Neural cell (in vitro differentiated cells): ENCODE measurements around the gene CCDC9.

Source experiments
- POLR2AphosphoS5 ChIP-seq: IDR thresholded peaks from 2 replicates; pipeline ENCODE4 v1.6.1; 2012
- TF ChIP-seq, protein P1 (sequence below): fragments of 450-650 bp; IDR thresholded peaks from 2 replicates; pipeline ENCODE4 v1.5.1; 2014; ENCODE audit warnings: antibody characterized with exemption, mild to moderate bottlenecking, moderate library complexity; ENCODE audit not compliant: poor library complexity, severe bottlenecking

DNA sequence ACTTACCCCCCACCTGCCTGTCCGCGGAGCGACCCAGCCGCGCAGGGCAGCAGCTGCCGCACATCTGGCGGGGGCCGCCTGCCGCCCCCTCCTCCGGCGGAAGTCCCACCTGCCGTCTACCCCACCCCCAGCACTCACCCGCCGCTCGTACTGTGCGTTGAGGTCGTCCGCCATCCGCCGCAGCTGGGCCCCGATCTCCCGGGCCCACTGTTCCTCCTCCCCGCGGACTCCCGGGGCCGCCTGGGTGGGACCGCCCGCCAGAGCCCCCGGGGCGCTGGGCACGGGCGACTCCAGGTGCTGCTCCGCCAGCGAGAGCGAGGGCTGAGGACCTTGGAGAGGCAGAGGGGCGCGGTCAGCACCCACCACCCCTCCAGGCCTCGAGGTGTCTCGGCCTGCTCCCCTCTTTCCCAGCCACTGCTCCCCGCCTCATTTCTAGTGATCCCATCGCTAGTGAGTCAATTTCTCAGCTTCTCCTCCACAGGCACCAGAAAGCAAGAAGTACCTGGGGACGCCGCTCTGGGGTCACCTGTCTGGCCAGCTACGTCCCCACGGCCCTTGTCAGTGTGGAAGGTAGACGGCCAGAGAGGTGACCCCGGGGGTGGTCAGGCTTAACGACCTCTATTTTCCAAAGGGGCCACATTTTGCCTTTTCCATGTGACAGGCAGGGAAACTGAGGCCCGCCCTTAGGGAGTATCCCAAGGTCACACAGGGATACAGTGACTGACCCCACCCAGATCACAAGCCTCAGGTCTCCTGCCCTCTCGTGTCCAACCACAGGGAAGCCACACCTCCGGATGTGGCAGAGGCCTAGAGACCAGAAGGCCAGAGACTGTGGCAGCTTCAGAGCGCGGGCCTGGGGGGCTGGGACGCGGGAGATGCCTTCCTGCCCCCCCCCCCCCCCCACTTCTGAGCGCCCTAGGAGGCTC, 29.6 kb upstream of the CCDC9 start:
- TF ChIP-seq, protein P1, sequence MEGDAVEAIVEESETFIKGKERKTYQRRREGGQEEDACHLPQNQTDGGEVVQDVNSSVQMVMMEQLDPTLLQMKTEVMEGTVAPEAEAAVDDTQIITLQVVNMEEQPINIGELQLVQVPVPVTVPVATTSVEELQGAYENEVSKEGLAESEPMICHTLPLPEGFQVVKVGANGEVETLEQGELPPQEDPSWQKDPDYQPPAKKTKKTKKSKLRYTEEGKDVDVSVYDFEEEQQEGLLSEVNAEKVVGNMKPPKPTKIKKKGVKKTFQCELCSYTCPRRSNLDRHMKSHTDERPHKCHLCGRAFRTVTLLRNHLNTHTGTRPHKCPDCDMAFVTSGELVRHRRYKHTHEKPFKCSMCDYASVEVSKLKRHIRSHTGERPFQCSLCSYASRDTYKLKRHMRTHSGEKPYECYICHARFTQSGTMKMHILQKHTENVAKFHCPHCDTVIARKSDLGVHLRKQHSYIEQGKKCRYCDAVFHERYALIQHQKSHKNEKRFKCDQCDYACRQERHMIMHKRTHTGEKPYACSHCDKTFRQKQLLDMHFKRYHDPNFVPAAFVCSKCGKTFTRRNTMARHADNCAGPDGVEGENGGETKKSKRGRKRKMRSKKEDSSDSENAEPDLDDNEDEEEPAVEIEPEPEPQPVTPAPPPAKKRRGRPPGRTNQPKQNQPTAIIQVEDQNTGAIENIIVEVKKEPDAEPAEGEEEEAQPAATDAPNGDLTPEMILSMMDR, result no peak
- no peak for TF ChIP-seq POLR2AphosphoS5
